ENCODE results near the gene RNU5B-1.
A peak's percentile ranks its signal among the peaks of the same experiment; 100 is the strongest.
"Not testable (repeated sequence)": the region's sequence is repeated elsewhere in the genome, so short reads cannot be mapped to it uniquely, and the experiment has no call there.

Gene RNU5B-1

GRCh38 chr15:65263313-65263712 lies 41.2 kb upstream of the RNU5B-1 start:
- no peak overlapping the region for H3K27ac ChIP-seq
- TF ChIP-seq CTCF (IDR thresholded peaks at IDR 0.05) (no peak), ZFX (IDR thresholded peaks at IDR 0.05; ENCODE audit: borderline replicate concordance) (no peak)

GRCh38 chr15:65264863-65265430 lies 39.5 kb upstream of the RNU5B-1 start:
- H3K27ac ChIP-seq: no peak overlapping the region
- TF ChIP-seq ZFX (IDR thresholded peaks at IDR 0.05; ENCODE audit: borderline replicate concordance): no peak
- TF ChIP-seq CTCF (IDR thresholded peaks at IDR 0.05): no peak

DNA sequence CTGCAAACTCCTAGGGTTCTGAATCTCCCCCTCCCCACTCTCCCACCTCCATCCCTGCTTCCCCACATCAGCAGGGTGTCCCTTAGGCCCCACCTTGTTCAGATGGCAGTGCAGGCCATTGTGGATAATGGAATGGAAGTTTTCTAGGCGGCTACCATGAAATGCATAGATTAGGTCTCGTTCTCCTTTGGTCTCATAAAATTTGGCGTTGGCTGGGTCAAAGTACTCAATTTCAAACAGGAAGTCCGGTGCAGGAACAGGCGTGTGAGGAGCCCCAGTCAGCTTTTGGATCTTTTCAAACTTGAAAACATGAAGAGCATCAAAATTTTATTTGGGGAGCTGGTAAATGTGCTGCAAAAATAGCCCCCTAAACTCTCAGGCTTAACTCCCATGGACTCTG lies 38.0 kb upstream of the RNU5B-1 start:
- TF ChIP-seq CTCF (IDR thresholded peaks at IDR 0.05) (no peak), ZFX (IDR thresholded peaks at IDR 0.05; ENCODE audit: borderline replicate concordance) (no peak)

GRCh38 chr15:65268411-65268810 lies 36.1 kb upstream of the RNU5B-1 start:
- no peak overlapping the region for H3K27ac ChIP-seq
- TF ChIP-seq ZFX (IDR thresholded peaks at IDR 0.05; ENCODE audit: borderline replicate concordance) (no peak), CTCF (IDR thresholded peaks at IDR 0.05) (no peak)

More for the DNA sequence above, 38.0 kb upstream of the RNU5B-1 start:
- H3K27ac ChIP-seq: no peak overlapping the region

DNA sequence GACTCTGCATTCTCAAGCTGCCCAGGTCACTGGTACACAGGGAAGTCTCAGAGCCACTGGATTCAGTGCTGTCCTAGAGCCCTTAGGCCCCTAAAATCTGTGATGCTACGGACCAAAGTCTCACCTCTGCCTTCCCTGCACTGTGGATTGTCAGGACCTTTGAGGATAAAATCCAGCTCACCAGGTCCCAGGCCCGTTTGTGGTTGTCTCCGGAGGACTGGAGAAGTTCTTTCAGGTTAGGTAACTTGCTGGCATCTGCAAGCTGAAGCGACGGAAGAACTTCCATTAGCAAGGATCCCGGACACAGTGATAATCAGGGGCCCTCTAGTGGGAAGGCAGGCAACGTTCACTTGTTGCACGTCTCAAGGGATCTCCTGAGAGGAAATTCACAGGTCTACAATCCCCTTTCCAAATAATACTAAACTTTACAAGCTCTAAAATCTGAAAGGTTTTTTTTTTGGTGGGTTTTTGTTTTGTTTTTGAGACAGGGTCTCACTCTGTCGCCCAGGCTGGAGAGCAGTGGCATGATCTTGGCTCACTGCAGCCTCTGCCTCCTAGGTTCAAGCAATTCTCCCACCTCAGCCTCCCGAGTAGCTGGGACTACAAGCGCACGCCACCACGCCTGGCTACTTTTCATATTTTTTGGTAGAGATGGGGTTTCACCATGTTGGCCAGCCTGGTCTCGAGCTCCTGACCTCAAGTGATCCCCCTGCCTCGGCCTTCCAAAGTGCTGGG lies 33.5 kb upstream of the RNU5B-1 start:
- peak; percentile 80 for TF ChIP-seq CTCF (IDR thresholded peaks at IDR 0.05)
- not testable (repeated sequence) for H3K27ac ChIP-seq

- H3K27ac ChIP-seq: no peak overlapping the region
- TF ChIP-seq CTCF (IDR thresholded peaks at IDR 0.05) (no peak), ZFX (IDR thresholded peaks at IDR 0.05; ENCODE audit: borderline replicate concordance) (no peak)
These were observed 29.3 kb upstream of the RNU5B-1 start for GRCh38 chr15:65275104-65275727.

- TF ChIP-seq ZFX (IDR thresholded peaks at IDR 0.05; ENCODE audit: borderline replicate concordance) (no peak), CTCF (IDR thresholded peaks at IDR 0.05) (no peak)
These were observed 28.8 kb upstream of the RNU5B-1 start for GRCh38 chr15:65275728-65276126.

More at GRCh38 chr15:65275728-65276126, 28.8 kb upstream of the RNU5B-1 start:
- no peak overlapping the region for H3K27ac ChIP-seq

All from 22Rv1 (cell line).